Pulmonary artery endothelial cell (primary cell): ENCODE measurements around the gene QPCT. TPM values are rescaled to one million over a fixed set of nuclear protein-coding genes. Genes with fewer than 3 reads are reported as not detected.

Experiments
- DNase-seq: peaks from one replicate; pipeline ENCODE4 v3.0.0-alpha.2; 2011; ENCODE audit warnings: low read depth, low spot score
- total RNA-seq: library from RNA; depleted of rRNA; stranded (reverse); fragments of >200 nt; gene quantifications from 2 replicates; pipeline ENCODE4 v1.2.3, GENCODE V29; 2014

The QPCT gene
- total RNA-seq, 1 donor from 2014 or later = 35.5 TPM

DNA sequence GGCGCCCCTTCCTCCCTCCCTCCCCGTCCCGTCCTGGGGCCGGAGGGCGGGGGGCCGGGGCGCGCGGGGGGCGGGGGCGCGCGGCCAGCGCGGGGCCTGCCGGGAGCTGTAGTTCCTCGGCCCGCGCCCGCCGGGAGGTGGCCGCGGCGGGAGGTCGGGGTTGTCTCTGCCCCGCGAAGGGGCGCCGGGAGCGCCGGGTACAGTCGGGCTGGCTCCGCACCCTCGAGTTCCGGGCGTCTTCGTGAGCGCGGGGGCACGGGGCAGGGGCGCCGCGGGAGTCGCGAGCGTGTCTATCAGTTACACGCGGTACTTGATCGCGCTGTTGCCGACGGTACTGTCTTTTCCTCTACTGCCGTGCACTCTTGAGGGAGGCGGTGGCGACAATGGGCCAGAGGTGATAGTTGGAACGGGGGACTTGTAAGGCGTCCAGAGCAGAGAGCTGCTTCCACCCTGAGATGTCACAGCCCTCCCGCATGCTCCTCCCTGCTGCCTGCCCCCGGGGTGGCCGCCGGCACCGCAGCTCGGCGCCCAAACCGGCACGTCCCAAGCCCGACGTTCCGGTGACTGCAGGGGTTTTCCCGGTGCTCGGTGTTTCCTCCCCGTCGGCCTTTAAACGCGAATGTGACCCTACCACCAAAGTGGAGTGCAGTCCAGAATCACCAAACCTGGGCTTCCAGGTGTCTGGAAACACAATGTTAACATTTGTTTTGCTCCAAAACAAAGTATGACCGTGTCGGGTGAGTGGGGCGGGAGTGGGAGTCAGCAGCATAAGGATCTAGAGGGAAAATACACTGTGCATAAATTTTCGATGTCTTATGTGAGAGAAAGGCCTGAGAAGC, 19.4 kb upstream of the QPCT start, which contains the start of gene PRKD3:
TSS of gene PRKD3 (minus strand) at position 48 of the 839 bp plus-strand sequence. CDS start 8,309 bp downstream, outside the sequence.
- no peak for DNase-seq

DNA sequence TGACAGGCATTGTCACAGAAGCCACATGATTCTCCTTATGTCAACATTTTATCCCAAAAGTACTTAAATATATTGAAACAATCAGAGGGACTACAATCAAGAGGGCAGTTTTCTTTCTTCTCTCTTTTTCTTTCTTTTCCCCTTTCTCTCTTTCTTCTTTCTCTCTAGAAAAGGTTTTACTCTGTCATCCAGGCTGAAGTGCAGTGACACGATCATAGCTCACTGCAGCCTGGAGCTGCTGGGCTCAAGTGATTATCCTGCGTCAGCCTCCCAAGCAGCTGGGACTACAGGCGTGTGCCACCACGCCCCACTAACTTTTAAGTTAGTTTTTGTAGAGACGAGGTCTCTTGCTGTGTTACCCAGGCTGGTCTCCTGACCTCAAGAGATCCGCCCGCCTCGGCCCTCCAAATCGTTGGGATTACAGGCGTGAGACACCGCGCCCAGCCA, 18.8 kb upstream of the QPCT start:
- no peak for DNase-seq

DNA sequence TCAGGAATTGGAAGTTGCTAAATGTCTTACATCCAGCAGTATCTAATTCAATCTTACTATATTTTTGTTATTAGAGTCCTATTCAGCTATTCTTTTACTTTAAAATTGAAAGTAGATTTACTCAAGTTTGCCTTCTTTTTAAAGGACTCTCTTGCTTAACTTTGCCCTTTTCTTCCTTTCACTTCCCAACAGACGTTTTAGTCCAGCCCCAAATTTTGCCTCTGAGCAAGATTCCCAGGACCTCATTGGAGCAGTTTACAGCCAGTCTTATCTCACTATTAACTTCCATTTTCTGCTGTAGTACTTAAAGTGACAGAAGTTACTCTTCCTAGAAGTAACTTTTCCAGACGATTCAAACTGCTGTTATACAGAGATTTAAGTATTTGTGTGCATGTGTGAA, 18.1 kb upstream of the QPCT start:
- DNase-seq = no peak

DNA sequence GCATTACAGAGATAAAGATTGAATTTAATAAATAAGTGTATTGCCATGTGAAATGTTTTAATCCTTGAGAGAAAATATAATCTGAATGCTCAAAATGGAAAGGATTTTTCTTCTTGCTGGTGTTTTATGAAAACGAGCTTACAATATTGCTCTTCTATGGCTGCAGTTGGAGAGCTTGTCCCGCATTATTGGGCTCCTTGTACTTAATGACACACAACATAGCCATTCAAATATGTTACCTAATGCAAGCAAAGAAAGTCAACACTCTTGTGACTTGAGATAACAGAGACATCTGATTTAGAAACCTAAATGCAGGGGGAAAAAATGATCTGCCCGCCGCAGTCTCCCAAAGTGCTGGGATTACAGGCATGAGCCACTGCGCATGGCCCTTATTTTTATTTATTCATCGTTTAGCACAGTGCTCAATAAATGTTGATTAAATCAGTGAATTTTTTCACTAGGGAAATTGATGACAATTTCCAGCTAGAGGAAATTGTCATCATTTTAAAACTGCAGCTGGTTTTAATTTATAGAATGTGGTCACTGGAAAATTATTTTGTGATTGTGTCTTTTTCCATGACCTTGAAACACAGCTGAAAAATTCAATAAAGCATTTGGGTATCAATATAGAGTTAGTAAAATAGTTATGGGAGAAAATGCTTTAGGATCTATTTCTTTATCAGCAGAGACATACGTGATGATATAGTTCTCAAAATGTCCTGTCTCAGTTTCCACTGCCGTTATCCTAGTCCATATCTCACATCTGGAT, 17.4 kb upstream of the QPCT start:
- no peak for DNase-seq

DNA sequence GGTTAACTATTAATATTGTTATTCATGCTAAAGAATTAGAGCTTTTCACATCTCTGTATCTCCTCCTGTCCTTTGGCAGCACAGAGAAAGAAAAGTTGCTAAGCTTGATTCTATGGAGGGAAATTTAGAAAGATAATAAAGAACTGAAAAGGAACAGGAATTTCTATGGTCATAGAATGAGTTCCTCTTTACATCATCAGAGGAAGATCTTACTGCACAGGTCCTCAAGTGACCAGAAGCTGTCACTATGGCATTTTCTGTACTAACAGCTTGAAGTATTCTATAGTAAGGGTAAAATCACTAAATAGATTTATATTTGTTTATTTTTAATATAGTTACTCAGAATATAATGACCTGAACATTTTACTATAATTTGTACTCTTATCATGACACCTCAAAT, 13.7 kb upstream of the QPCT start:
- DNase-seq = no peak

DNA sequence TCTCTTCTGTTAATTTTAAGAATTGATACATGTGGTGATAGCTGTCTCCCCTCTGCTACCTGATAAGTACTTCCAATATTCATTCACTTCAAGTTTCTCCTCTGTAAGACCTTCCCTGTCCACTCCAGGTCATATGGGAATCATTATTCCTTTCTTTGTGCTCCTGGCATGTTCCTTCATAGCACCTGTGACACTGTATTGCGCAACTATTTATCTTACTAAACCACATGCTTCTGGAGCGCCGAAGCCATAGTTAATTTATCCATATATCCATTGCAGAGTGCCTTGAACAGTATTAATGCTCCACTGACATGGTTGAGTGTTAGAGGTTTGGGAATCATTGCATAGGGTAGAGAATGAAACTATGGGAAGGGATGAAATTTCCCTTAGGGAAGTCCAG, 11.9 kb upstream of the QPCT start:
- no peak for DNase-seq

DNA sequence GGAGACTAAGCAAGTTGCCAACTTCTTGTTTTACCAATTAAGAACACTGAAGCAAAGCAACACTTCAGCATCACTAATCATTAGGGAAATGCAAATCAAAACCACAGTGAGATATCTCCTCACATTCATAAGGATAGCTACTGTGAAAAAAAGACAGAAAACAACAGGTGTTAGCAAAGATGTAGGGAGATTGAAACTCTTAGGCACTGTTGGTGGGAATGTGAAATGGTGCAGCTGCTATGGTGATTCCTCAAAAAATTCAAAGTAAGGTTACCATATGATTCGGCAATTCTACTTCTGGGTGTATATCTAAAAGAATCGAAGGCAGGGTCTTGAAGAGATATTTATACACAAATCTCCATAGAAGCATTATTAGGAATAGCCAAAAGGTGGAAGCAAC, 11.2 kb upstream of the QPCT start:
- no peak for DNase-seq

DNA sequence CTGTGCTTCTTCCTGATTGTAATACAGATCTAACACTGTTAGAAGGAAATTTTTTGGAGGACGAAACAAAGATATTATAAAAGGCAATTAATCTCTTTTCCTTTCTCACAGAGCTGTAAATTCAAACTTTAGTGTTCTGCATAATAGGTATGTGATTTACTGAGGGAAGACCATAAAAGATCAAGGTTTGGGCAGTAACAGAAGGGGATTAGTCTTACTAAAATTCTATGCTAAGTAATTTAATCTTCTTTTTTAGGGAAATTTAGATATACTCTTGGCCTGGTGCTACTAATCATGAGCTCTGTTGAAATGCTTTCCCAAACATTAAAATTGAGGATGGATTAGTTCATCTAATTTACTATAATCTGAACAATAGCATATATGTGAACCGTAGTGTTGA, 8.8 kb upstream of the QPCT start:
- no peak for DNase-seq

DNA sequence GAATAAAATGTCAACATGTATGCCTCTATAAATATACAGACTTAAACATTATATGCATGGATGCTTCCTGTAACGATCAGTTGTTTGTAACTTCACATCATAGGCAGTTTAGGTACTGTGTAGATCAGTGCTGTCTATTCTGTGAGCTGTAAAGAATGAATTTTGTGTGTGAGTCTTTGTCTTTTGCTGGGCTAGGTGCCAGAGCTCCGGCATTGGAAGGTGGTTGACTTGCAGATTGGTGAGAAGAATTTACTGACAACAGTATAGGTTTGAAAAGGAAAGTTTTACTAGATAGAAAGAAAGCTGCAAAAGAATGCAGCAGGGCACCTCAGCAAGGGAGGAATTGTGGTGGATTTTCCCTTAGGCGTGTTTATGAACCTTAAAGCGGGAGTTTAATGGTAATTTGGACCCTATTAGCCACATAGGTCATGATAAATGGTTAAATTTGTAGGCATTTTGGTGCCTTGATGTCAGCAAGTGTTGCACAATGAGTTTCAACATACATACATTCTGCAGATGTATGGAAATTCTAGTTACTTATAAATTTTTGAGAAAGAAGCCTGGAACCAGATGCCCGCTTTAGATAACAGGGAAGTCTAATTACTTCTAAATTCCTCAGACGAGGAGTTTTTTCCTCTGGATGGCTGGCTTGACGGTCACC, 6.7 kb upstream of the QPCT start:
- DNase-seq = no peak

DNA sequence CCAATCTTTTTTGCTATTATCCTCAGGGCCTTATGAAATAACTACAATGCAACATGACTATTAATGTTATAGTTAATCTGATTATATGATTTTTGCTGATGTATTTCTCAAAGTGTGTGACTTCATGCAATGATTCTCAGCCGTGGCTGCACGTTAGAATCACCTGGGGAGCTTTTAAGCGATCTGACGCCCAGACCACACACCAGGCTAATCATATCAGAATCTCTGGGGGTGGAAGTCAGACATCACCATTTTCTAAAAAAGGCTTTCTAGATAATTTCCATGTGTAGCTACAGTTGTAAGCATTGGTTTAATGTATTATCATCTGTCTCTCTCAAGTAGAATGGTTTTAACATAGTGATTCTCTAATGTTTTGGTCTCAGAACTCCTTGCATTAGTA, 5.5 kb upstream of the QPCT start:
- no peak for DNase-seq

DNA sequence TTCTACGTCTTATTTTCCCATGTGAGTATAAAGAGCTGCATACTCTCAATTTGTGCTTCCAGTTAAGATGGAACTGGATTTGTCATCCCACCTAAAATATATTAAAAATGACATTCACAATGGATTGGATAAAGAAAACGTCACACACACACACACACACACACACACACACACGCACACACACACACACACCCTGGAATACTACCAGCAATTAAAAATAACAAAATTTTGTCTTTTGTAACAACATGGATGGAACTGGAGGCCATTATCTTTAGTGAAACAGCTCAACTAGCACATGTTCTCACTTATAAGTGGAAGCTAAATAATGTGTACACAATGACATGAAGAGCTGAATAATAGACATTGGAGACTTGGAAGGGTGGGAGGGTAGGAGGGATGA, 3.8 kb upstream of the QPCT start:
- no peak for DNase-seq

DNA sequence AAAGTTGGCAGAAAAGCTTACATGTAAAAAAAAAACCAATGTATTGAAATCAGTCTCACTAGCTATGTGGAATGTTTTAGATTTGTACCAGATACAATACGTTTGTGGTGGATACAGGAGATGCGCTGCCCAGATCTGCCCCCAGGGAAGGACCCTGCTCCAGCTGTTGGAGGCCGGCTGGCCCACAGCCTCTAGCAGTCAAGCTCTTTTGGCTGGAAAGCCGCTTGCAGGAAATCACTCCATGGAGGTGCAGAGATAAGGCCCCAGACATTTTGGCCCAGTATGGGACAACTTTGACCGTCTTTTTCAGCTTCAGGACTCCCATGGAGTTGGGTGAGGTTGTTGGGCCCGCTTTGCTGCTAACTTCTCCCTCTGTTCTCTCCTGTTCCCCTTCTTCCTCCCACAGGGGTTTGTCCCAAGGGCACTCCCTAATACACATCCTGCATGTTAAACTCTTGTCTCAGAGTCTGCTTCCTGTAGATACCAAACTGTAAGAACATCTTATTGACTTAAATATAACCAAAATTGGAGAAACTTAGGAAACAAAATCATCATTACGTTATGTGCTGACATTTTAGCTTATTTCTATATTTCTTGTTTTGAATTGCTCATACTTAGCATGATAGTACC, 1.7 kb upstream of the QPCT start:
- no peak for DNase-seq

DNA sequence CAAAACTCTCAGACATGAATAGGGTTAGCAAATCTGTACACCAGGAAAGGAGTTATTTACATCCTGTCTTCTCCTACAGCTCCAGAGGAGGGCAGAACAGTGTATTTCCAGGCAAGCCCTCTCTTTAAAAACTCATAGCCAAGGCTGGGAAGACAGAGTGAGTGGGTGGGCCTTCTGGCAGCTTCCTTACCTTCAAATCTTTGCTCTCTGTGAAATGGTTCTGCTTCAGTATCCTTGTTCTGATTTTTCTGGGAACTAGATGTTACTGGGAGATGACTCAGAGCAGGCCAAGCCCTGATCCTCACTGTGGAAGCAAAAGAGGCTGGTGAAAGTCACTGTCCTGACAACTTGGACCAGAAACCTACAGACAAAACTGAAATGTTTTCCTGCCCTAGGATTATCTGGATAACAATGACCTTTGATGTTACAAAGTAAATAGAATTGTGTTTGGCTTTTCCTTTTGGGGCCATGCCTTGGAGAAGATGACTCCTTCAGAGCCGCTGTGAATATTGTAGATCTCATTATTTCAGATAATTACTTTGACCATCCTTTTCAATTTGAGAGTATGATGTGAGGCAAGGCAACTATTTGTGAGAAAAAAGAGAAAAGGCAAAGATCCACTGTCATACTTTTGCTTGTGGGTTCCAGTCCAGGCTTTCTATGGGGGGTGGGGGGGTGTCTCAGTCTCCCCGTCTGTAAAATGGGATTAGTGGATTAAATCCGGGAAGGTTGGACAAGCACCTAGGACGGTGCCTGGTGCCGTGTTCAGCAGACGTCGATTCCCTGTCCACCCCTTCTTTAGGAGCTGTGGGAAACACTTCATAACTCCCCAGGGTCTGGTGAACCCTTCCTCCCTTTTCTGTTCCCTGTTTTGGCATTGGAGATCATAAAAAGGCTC, 644 bp upstream of the QPCT start:
- DNase-seq = no peak

DNA sequence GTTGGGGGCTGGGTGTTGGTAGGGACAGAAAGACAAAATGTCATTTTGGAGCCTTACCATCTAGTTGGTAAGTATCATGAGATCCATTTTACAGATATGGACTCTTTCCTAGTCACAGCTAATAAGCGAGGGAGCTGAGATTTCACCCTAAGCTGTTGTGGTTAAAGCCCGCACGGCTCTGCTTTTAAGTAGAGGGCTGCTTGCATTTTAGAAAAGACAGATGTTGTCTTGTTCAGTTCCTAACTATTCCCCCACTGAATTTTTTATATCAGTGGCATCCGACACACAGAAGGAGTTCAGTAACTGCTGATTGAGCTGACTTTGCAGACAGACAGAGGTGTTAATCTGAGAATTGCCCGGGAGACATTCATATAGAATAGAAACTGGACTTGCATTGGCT, 3.7 kb downstream of the QPCT start:
- DNase-seq = no peak

DNA sequence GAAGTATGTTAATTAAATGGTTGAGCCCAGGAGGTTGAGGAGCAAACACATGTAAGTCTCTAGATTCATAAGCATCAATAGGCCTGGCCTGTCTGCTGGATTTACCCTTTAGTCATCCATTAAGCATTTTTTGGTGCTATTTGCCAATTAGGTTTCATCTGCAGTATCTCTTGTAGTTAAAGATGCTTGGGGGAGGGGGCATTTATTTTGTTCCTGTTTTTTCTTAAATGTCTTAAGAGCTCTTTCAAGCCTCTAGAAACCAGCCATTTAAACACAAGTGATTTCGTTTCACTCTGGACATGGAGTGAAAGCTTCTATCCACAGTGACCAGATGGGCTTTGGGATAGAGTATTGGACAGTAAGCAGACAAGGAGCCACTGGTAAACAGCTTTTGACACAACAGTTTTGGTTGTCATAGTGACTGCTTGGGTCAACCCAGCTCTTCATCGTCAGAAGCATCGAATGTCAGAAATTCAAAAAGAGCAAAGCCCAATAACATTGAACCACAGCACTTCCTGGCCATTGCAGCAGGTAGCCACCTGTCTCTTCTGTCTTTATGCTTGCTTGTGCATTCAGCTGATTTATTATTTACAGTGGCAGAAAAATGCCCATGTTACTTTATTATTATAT, 4.9 kb downstream of the QPCT start:
- DNase-seq = no peak

DNA sequence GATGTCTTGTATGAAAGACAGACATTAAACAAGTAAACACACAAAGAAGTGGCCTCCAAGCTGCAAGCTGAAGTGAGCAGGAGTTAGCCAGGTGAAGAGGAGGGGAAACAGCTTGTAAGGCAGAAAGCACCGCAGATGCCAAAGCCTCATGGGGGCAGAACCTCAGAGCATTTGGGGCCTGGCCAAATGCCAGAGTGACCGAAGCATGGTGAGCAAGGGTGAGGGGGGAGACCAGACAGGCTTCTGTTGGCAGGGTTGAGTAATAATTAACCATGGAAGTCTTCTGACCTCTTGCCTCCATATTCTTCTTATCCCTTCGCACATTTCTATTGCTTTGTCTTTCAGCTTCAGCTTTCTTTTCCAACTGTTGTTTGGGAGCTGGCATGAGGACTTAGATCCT, 5.6 kb downstream of the QPCT start:
- no peak for DNase-seq

DNA sequence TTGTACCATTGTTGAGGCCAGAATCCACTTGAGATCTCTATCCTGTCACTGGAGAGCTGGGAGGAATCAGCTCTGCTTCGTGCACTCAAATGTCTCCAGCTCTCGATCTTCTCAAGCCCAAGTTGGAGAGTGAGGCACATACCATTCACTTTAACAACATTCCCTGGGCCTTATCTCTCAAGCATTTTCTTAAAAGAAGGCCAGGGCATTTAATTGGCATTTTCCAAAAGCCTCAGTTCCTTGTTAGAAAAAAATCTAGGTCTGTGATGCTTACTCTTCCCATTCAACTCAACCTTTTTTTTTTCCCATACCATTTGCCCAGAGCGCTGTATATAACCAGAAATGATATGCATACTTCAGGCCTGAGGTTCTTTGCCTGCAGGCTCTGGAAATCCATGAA, 10.1 kb downstream of the QPCT start:
- no peak for DNase-seq

DNA sequence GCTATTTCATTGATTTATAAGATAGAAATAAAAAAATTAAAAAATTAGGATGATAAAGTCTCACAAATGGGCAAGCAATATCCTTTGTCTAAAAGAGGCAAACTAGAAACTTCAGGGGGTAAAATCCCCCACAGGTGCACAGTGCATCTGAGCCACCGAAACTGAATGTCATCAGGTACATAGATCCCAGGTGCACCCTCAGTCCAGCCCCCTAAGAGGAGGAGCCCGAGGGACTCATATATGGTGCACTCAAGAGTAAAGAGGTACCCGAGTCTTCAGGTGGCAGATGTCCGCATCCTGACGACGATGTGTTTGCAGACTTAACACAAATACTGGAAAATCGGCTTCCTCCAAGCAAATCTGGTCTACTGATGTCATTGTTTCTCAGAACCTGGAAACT, 11.3 kb downstream of the QPCT start:
- no peak for DNase-seq

DNA sequence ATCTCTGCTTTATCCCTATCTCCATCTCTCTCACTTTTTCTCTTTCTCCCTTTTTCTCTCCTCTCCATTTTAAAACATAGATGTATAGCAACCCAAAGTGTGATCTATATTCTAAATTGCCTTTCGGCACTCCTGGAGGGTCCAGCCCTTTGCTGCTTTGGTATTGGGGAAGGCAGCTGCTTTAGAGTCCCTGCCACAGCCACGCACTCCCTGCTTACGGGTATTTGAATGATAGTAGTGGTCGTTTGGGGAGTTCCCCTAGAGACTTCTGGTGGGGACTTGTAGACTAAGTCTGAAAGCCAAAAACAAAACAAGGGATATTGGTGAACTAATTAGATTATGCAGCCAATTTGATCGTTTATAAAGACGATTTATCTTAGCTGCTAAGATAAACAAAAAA, 11.9 kb downstream of the QPCT start:
- DNase-seq = no peak

DNA sequence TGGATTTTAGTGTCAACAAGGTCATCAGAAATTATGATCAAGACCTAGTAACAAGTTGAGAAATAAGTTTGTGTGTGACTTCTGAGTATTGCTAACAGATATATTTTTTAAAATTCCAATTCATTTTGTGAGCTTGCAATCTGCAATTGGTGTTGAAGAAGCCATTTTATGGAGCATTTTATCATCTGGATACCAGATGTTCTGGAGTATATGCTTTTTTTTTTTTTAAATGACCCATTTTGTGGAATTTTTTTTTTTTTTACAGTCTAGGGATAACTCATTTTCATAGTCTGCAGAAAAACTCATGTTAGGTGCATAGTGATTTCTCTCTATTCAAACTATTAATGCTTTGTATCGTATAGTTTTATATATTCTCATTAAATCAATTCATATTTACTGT, 12.6 kb downstream of the QPCT start:
- DNase-seq = no peak
